GM23338 (cell line): ENCODE measurements around the gene NEDD1.

Experiments used
- EZH2 ChIP-seq: fragments of 200-600 bp; sonication (generic); IDR thresholded peaks from one replicate; pipeline ENCODE4 v1.8.0; 2017; ENCODE audit warnings: antibody characterized with exemption, mild to moderate bottlenecking, low read depth; ENCODE audit not compliant: unreplicated experiment
- EZH2phosphoT487 ChIP-seq: fragments of 200-600 bp; sonication (generic); IDR thresholded peaks from one replicate; pipeline ENCODE4 v1.8.1; 2018; ENCODE audit warnings: antibody characterized with exemption; ENCODE audit not compliant: unreplicated experiment
- JUNB ChIP-seq: IDR thresholded peaks from one replicate; pipeline ENCODE4 v1.6.1; 2016; ENCODE audit warnings: antibody characterized with exemption; ENCODE audit not compliant: unreplicated experiment
- POLR2AphosphoS5 ChIP-seq: IDR thresholded peaks from 2 replicates; pipeline ENCODE4 v1.6.1; 2016; ENCODE audit warnings: antibody characterized with exemption, low read depth
- STAT1 ChIP-seq: IDR thresholded peaks from one replicate; pipeline ENCODE4 v1.6.1; 2016; ENCODE audit warnings: antibody characterized with exemption; ENCODE audit not compliant: unreplicated experiment
- ZNF331 ChIP-seq: fragments of 250-450 bp; sonication (Bioruptor Pico); IDR thresholded peaks from 2 replicates; pipeline ENCODE4 v1.5.0; 2020; ENCODE audit warnings: low read depth, mild to moderate bottlenecking, moderate library complexity
- TF ChIP-seq, protein P1 (sequence below), 2 experiments: fragments of 200-600 bp in 1 of 2; sonication (generic) in 1 of 2; conservative IDR thresholded peaks; 2 replicates each; pipeline versions ENCODE4 v1.5.1 to v1.6.1; 2016 to 2017; ENCODE audit warnings: antibody characterized with exemption in 2 of 2, low read depth in 2 of 2, mild to moderate bottlenecking in 2 of 2, moderate library complexity in 1 of 2
- TF ChIP-seq, protein P2 (sequence below): IDR thresholded peaks from one replicate; pipeline ENCODE4 v1.6.1; 2018; ENCODE audit warnings: antibody characterized with exemption; ENCODE audit not compliant: unreplicated experiment
- TF ChIP-seq, protein P3 (sequence below): fragments of 250-450 bp; sonication (Bioruptor Pico); IDR thresholded peaks from 2 replicates; pipeline ENCODE4 v1.5.0; 2020; ENCODE audit warnings: mild to moderate bottlenecking, moderate library complexity

DNA sequence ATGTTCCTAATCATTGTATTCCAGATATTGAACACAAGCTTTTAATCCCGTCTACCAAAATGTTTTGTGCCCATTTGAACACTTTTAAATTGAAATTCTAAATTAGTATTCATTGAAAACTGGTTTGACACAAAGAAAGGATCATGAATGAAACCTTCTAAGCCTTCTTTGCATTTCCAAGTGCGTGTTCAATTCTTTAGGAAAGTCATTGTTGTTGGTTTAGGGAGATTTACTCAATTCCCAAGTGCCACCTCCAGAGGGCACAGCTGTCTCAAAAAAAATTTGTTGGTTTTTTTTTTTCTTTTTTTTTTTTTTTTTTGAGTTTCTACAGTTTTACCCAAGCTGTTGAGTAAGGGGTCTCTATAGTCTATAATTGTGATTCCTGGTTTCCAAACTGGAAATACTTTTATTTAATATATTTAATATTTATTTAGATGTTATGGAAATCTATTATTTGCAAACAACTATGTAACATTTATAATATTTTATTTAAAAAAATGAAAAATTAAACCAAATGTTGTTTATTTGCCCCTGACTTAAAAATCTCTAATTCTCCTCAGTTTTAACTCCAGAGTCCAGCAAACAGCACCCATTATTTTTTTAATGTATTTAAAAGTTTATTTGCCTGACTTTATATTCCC lies 79.9 kb downstream of the NEDD1 start:
- TF ChIP-seq POLR2AphosphoS5 (no peak), EZH2 (no peak), STAT1 (no peak), EZH2phosphoT487 (no peak), ZNF331 (CRISPR knock-in tag) (no peak), JUNB (no peak)
- TF ChIP-seq, protein P1, sequence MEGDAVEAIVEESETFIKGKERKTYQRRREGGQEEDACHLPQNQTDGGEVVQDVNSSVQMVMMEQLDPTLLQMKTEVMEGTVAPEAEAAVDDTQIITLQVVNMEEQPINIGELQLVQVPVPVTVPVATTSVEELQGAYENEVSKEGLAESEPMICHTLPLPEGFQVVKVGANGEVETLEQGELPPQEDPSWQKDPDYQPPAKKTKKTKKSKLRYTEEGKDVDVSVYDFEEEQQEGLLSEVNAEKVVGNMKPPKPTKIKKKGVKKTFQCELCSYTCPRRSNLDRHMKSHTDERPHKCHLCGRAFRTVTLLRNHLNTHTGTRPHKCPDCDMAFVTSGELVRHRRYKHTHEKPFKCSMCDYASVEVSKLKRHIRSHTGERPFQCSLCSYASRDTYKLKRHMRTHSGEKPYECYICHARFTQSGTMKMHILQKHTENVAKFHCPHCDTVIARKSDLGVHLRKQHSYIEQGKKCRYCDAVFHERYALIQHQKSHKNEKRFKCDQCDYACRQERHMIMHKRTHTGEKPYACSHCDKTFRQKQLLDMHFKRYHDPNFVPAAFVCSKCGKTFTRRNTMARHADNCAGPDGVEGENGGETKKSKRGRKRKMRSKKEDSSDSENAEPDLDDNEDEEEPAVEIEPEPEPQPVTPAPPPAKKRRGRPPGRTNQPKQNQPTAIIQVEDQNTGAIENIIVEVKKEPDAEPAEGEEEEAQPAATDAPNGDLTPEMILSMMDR (conservative IDR thresholded peaks at IDR 0.05; ENCODE audit: low read depth in 2 of 2) = peak; percentile 59 to 71
- TF ChIP-seq, protein P2, sequence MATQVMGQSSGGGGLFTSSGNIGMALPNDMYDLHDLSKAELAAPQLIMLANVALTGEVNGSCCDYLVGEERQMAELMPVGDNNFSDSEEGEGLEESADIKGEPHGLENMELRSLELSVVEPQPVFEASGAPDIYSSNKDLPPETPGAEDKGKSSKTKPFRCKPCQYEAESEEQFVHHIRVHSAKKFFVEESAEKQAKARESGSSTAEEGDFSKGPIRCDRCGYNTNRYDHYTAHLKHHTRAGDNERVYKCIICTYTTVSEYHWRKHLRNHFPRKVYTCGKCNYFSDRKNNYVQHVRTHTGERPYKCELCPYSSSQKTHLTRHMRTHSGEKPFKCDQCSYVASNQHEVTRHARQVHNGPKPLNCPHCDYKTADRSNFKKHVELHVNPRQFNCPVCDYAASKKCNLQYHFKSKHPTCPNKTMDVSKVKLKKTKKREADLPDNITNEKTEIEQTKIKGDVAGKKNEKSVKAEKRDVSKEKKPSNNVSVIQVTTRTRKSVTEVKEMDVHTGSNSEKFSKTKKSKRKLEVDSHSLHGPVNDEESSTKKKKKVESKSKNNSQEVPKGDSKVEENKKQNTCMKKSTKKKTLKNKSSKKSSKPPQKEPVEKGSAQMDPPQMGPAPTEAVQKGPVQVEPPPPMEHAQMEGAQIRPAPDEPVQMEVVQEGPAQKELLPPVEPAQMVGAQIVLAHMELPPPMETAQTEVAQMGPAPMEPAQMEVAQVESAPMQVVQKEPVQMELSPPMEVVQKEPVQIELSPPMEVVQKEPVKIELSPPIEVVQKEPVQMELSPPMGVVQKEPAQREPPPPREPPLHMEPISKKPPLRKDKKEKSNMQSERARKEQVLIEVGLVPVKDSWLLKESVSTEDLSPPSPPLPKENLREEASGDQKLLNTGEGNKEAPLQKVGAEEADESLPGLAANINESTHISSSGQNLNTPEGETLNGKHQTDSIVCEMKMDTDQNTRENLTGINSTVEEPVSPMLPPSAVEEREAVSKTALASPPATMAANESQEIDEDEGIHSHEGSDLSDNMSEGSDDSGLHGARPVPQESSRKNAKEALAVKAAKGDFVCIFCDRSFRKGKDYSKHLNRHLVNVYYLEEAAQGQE = no peak
- TF ChIP-seq, protein P3, sequence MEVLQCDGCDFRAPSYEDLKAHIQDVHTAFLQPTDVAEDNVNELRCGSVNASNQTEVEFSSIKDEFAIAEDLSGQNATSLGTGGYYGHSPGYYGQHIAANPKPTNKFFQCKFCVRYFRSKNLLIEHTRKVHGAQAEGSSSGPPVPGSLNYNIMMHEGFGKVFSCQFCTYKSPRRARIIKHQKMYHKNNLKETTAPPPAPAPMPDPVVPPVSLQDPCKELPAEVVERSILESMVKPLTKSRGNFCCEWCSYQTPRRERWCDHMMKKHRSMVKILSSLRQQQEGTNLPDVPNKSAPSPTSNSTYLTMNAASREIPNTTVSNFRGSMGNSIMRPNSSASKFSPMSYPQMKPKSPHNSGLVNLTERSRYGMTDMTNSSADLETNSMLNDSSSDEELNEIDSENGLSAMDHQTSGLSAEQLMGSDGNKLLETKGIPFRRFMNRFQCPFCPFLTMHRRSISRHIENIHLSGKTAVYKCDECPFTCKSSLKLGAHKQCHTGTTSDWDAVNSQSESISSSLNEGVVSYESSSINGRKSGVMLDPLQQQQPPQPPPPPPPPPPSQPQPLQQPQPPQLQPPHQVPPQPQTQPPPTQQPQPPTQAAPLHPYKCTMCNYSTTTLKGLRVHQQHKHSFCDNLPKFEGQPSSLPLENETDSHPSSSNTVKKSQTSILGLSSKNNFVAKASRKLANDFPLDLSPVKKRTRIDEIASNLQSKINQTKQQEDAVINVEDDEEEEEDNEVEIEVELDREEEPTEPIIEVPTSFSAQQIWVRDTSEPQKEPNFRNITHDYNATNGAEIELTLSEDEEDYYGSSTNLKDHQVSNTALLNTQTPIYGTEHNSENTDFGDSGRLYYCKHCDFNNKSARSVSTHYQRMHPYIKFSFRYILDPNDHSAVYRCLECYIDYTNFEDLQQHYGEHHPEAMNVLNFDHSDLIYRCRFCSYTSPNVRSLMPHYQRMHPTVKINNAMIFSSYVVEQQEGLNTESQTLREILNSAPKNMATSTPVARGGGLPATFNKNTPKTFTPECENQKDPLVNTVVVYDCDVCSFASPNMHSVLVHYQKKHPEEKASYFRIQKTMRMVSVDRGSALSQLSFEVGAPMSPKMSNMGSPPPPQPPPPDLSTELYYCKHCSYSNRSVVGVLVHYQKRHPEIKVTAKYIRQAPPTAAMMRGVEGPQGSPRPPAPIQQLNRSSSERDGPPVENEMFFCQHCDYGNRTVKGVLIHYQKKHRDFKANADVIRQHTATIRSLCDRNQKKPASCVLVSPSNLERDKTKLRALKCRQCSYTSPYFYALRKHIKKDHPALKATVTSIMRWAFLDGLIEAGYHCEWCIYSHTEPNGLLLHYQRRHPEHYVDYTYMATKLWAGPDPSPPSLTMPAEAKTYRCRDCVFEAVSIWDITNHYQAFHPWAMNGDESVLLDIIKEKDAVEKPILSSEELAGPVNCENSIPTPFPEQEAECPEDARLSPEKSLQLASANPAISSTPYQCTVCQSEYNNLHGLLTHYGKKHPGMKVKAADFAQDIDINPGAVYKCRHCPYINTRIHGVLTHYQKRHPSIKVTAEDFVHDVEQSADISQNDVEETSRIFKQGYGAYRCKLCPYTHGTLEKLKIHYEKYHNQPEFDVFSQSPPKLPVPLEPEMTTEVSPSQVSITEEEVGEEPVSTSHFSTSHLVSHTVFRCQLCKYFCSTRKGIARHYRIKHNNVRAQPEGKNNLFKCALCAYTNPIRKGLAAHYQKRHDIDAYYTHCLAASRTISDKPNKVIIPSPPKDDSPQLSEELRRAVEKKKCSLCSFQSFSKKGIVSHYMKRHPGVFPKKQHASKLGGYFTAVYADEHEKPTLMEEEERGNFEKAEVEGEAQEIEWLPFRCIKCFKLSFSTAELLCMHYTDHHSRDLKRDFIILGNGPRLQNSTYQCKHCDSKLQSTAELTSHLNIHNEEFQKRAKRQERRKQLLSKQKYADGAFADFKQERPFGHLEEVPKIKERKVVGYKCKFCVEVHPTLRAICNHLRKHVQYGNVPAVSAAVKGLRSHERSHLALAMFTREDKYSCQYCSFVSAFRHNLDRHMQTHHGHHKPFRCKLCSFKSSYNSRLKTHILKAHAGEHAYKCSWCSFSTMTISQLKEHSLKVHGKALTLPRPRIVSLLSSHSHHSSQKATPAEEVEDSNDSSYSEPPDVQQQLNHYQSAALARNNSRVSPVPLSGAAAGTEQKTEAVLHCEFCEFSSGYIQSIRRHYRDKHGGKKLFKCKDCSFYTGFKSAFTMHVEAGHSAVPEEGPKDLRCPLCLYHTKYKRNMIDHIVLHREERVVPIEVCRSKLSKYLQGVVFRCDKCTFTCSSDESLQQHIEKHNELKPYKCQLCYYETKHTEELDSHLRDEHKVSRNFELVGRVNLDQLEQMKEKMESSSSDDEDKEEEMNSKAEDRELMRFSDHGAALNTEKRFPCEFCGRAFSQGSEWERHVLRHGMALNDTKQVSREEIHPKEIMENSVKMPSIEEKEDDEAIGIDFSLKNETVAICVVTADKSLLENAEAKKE (CRISPR knock-in tag) = no peak
